GM18498 (cell line): ENCODE measurements around the gene FHOD3.

ENCODE experiments used
- ATAC-seq: cut with Tn5 transposase; IDR thresholded peaks from one replicate; pipeline ENCODE4 v1.9.1; 2021; ENCODE audit warnings: mild to moderate bottlenecking, moderate library complexity; ENCODE audit not compliant: unreplicated experiment

FHOD3 gene

GRCh38 chr18:36580266-36580665, 282.8 kb downstream of the FHOD3 start:
- no peak for ATAC-seq

GRCh38 chr18:36580874-36581750, 283.6 kb downstream of the FHOD3 start:
- ATAC-seq, result no peak

GRCh38 chr18:36582988-36583745, 285.7 kb downstream of the FHOD3 start:
- ATAC-seq, result no peak

- ATAC-seq, result no peak
Observed at GRCh38 chr18:36589857-36590543, 292.5 kb downstream of the FHOD3 start.

- ATAC-seq, result no peak
Observed at GRCh38 chr18:36590621-36591580, 293.4 kb downstream of the FHOD3 start.

- no peak for ATAC-seq
Observed at GRCh38 chr18:36592282-36592681, 294.8 kb downstream of the FHOD3 start.

GRCh38 chr18:36593001-36593400, 295.5 kb downstream of the FHOD3 start:
- no peak for ATAC-seq

- no peak for ATAC-seq
Observed at GRCh38 chr18:36593641-36594040, 296.1 kb downstream of the FHOD3 start.

GRCh38 chr18:36594621-36595020, 297.1 kb downstream of the FHOD3 start:
- no peak for ATAC-seq

GRCh38 chr18:36595046-36595817, 297.7 kb downstream of the FHOD3 start:
- ATAC-seq, result no peak

GRCh38 chr18:36595818-36596215, 298.3 kb downstream of the FHOD3 start:
- ATAC-seq, result no peak

GRCh38 chr18:36597636-36598035, 300.1 kb downstream of the FHOD3 start:
- no peak for ATAC-seq

- ATAC-seq, result no peak
Observed at GRCh38 chr18:36600548-36600947, 303.0 kb downstream of the FHOD3 start.

GRCh38 chr18:36601316-36601715, 303.8 kb downstream of the FHOD3 start:
- no peak for ATAC-seq

GRCh38 chr18:36602071-36602470, 304.6 kb downstream of the FHOD3 start:
- no peak for ATAC-seq

- ATAC-seq, result no peak
Observed at GRCh38 chr18:36602620-36603019, 305.1 kb downstream of the FHOD3 start.

GRCh38 chr18:36608107-36608506, 310.6 kb downstream of the FHOD3 start:
- ATAC-seq, result no peak

GRCh38 chr18:36610258-36610657, 312.7 kb downstream of the FHOD3 start:
- ATAC-seq, result peak; percentile 68

GRCh38 chr18:36610661-36611060, 313.1 kb downstream of the FHOD3 start:
- no peak for ATAC-seq

- ATAC-seq, result no peak
Observed at GRCh38 chr18:36613069-36613468, 315.6 kb downstream of the FHOD3 start.
